Uterus (tissue), 2 donors: ENCODE measurements around the gene ATP11A.

Source experiments
- POLR2A ChIP-seq, 2 donors: fragments of 450-650 bp; IDR thresholded peaks; one replicate each; pipeline ENCODE4 v1.6.1; 2016; ENCODE audit warnings: antibody characterized with exemption in 2 of 2, mild to moderate bottlenecking in 1 of 2, moderate library complexity in 1 of 2
- TF ChIP-seq, protein P1 (sequence below), 4 experiments: fragments of 200-600 bp in 2 of 4; fragments of 450-650 bp in 2 of 4; sonication (generic) in 2 of 4; IDR thresholded peaks; one replicate each; pipeline ENCODE4 v1.5.1; 2016 to 2019; ENCODE audit warnings: antibody characterized with exemption in 4 of 4, mild to moderate bottlenecking in 2 of 4, moderate library complexity in 1 of 4

DNA sequence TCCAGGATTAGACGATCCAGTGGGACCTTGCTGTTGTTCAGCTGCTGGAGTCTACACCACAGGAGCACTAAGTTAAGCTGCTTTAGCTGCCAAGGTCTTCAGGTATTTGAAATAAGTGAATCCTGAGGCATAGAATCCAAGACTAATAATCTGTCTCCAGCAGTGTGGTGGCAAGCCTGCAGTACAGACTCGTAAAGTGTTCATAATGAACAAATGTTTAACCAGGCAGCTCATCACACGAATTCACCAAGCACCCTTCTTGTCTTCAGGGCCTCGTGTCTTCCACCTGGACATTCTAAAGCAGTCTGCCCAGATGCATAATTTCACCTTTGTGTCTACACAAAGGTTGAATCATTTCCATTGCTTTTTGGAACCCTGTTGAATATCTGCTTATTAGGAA, 5.3 kb downstream of the ATP11A start:
- TF ChIP-seq, protein P1, sequence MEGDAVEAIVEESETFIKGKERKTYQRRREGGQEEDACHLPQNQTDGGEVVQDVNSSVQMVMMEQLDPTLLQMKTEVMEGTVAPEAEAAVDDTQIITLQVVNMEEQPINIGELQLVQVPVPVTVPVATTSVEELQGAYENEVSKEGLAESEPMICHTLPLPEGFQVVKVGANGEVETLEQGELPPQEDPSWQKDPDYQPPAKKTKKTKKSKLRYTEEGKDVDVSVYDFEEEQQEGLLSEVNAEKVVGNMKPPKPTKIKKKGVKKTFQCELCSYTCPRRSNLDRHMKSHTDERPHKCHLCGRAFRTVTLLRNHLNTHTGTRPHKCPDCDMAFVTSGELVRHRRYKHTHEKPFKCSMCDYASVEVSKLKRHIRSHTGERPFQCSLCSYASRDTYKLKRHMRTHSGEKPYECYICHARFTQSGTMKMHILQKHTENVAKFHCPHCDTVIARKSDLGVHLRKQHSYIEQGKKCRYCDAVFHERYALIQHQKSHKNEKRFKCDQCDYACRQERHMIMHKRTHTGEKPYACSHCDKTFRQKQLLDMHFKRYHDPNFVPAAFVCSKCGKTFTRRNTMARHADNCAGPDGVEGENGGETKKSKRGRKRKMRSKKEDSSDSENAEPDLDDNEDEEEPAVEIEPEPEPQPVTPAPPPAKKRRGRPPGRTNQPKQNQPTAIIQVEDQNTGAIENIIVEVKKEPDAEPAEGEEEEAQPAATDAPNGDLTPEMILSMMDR (IDR thresholded peaks at IDR 0.05): no peak
- no peak for TF ChIP-seq POLR2A (IDR thresholded peaks at IDR 0.05)
